Right hindlimb (tissue), 1 donor: Measurements from ENCODE around the gene MED4.

Experiments used
- DNase-seq: peaks from one replicate; pipeline ENCODE4 v3.0.0-alpha.2; 2018

MED4 gene

DNA sequence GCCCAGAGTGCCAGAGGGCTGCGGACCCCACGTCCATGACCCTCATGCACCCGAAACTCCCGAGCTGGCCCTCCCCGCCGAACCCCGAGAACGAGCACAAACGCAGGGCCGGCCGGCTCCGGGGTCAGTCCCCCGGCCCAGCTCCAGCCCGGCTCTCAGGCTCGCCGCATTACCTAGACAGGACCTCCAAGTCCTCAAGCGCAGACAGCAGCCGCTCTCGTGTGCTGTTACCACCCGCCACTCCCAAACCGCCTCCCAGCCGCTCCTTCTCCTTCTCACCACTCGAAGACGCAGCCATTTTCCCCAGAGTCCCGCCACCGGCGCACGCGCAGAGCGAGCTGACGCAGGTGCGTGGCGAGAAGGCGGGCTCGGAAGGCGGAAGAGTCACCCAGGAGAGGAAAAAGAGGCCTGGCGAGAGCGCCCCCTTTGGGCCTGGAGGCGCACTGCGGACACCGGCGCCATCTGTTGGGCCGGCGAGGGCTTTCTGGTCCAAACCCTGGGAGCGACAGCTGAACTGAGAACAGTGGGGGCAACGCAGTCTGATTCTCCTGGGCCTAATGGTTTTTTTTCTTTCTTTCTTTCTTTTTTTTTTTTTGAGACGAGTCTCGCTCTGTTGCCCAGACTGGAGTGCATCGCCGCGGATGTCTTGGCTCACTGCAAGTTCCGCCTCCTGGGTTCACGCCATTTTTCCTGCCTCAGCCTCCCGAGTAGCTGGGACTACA lies at the start of gene MED4:
MED4 (minus strand) TSS at position 324 of the 722 bp plus-strand sequence; CDS start at position 298, 26 bp downstream.
- peak; percentile 98 for DNase-seq

DNA sequence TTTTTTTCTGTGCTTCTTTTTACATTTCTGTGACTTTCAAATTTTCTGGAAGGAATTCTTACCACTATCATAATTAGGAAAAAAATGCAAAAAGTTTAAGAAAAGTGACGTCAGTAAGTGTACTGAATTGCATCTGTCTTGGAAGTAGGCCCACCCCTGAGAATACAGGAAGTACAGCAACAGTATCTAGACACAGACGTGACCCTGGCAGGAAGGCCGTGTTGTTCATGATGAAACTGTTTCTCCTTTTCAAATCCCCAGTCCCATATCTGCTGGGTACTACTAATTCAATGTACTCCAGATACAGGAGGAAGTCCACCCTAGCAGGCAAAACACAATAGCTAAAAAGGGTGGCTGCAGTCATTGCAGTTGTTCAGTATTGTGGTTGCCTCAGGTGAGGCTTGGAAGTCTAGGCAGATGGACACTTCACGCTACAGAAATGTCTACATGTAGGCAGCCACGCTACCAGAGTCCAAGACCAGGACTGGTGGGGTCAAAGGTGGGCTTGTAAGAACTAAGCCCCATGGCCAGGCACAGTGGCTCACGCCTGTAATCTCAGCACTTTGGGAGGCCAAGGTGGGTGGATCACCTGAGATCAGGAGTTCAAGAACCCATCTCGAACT lies 49.6 kb upstream of the MED4 start:
- DNase-seq = peak; percentile 46

- DNase-seq = no peak
These were observed 47.5 kb upstream of the MED4 start for GRCh38 chr13:48142436-48142835.

GRCh38 chr13:48138270-48138669 lies 43.4 kb upstream of the MED4 start:
- DNase-seq = no peak

DNA sequence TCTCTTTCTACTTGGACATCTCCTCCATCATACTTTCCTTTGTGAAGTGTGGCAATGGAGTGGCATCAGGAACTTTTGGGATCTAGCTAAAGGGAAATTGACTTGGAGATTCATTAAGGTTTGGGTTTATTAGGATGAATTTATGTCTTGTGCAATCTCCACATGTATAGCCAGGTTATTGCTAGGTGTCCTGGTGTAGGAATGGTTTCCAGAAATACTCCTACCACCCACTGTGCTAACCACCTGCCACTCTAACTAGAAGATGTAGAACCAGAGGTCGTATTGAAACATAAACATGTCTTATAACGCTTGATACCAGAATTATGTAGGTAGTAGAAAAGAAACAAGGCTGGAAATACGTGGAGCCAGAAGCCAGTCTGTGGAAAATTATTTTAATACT lies 38.1 kb upstream of the MED4 start:
- DNase-seq = no peak

- DNase-seq = no peak
These were observed 36.6 kb upstream of the MED4 start for GRCh38 chr13:48131533-48131932.

DNA sequence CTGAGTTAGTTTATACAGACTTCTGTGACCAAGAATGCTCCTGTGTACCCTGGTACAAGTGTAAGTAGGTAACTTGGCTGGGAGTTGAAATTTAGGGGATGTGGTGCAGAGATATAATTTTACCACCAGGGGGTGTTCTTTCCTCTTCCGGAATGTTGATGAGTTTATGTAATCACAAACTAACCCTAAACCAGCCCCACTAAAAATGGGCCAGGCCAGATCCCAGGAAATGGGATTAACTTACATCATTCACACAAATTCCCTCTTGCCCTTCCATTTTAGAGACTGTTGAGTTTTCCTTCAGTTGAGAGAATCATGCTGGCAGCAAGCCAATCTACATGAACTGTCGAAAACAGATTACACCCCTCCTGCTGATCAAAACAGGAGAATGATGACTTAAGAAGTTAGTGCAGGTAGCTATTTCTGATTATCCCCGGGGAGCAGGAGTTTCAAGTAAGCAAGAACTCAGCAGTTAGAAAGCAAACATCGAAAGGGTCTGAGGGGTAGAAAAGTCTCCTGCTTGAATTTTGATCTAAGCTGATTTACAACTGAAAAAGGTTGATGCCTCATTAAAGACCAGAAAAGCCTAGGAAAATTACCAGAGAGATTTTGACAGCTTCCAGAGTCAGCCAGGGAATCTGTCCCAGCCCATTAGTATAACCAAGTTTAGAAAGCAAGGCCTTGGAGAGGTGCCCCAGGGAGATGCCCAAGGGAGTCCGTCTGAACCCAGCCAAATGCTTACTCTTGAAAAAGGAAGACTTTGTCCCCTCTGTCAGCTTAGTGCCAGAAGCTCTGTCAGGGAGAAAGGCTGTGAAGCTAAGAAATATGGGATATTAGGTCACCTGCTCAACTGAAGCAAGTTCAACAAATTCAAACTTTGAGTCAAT lies 32.3 kb upstream of the MED4 start:
- peak; percentile 54 for DNase-seq

GRCh38 chr13:48125794-48126228 lies 30.9 kb upstream of the MED4 start:
- peak; percentile 51 for DNase-seq

- DNase-seq = no peak
These were observed 28.9 kb upstream of the MED4 start for GRCh38 chr13:48123812-48124211.

DNA sequence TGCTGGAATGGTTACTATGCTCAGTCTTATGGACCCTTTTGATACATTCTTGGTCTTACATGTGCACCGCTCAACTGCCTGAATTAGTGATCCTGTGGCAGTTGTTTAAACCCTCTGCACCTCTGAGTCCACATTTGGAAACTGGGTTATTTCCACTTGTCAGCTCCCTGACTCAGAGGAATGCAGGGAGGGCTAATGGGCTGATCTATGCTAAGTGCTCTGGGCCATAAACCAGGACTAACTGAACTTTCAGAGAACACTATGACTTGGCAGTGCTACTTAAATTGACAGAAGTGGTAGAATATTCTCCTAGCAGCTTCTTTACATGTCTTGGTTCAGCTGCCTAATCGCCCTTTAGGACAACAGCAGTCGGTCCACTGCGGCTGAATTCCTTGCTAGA lies 26.8 kb upstream of the MED4 start:
- DNase-seq = no peak

- DNase-seq = no peak
These were observed 25.3 kb upstream of the MED4 start for GRCh38 chr13:48120241-48120640.

- no peak for DNase-seq
These were observed 23.1 kb upstream of the MED4 start for GRCh38 chr13:48118030-48118429.

- DNase-seq = no peak
These were observed 21.9 kb upstream of the MED4 start for GRCh38 chr13:48116808-48117207.

DNA sequence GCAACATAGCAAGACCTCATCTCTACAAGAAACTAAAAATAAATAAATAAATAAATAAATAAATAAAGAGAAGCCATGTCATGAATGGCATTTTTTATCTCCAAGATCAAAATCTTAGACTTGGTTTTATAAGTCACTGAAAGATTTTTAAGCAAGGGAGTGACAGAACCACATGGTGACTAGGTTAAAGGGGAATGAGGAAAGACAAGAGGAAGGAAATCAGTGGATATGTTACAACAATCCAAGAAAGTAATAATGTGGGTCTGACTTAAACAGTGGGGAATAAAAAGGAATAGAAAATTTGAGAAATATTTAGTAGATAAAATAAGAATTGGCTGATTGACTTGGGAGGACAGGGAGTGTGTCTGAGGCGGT lies 18.8 kb upstream of the MED4 start:
- DNase-seq = no peak

- no peak for DNase-seq
These were observed 18.2 kb upstream of the MED4 start for GRCh38 chr13:48112896-48113755.

- peak; percentile 26 for DNase-seq
These were observed 16.2 kb upstream of the MED4 start for GRCh38 chr13:48110931-48111721.

GRCh38 chr13:48110132-48110868 lies 15.4 kb upstream of the MED4 start:
- DNase-seq = no peak

GRCh38 chr13:48108106-48108505 lies 13.2 kb upstream of the MED4 start:
- DNase-seq = no peak

DNA sequence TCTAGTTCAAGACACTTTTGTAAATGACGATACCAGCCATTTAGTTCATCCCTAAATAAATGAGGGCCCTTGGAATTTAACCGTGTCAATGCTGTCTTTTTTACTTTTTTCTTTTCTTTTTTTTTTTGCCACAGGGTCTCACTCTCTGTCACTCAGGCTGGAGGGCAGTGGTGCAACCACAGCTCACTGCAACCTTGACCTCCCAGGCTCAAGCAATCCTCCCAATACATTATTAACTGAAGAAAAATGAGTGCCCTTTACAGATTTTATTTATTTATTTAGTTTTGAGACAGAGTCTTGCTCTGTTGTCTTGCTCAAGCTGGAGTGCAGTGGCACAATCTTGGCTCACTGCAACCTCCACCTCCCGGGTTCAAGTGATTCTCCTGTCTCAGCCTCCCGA lies 2.9 kb upstream of the MED4 start:
- DNase-seq = no peak

DNA sequence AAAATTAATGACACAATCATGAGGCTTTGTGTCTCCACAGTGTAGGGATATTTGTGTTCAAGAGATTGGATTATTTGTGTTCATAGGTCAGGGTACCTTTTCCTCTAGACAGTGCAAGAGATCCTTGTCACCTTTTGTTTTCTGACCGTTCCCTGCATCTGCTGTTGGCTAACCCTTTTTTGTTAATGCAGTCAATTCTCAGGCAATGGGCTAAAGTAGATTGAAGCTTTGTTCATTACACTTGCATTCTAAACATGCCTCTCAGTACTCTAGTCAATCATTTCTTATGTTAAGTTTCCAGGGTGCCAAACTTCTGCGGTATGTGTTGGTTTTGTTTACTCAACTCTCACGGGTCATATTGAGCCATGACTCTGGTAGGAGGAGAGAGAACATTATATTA lies 1.8 kb upstream of the MED4 start:
- DNase-seq = no peak

DNA sequence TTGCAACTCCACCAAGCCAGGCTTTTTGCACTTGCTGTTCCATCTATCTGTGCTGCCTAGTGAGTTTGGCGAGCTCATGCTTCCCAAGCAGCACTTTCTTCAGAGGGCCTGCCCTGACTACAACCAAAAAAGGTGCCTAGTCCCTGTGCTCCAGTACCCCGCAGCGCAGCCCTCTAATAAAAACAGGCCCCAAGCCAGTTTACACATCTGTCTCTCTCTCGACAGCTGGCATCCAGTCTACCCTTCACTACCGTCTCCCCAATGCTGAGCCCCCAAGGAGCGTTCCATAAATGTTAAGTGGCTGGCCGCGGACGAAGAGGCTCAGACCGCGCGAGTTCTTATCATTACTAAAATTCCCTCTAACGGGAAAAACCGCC lies 512 bp downstream of the MED4 start:
- DNase-seq = no peak
